GM12874 (cell line): ENCODE measurements around the gene CDX2.

Source experiments
- CTCF ChIP-seq: IDR thresholded peaks from 2 replicates; pipeline ENCODE4 v1.5.1; 2011; ENCODE audit warnings: low read depth, mild to moderate bottlenecking, control low read depth, low read length, moderate library complexity; ENCODE audit not compliant: insufficient read depth

CDX2 gene

DNA sequence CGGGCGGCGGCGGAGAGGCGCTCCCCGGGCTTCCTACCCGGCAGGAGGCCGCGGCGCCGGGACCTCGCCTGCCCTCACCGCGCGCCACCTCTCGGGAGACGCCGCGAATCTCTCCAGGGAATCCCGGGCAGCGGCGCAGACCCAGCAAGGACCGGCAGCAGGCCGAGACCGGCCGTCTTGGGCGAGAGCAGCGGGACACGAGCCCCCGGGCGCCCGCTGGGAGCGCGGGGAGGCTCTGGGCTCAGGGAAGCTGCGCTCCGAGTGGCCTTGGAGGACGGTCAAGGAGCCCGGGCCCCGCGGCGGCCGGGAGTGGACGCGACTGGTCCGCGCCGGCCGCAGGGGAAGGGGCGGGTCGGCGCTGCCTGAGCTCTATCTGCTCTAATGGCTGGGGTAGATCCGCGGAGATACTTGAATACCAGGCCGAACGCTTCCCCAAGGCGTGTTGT, 14.7 kb downstream of the CDX2 start:
- TF ChIP-seq CTCF: no peak

- peak; percentile 99 for TF ChIP-seq CTCF
Observed at GRCh38 chr13:27953676-27954405, 15.3 kb downstream of the CDX2 start.

DNA sequence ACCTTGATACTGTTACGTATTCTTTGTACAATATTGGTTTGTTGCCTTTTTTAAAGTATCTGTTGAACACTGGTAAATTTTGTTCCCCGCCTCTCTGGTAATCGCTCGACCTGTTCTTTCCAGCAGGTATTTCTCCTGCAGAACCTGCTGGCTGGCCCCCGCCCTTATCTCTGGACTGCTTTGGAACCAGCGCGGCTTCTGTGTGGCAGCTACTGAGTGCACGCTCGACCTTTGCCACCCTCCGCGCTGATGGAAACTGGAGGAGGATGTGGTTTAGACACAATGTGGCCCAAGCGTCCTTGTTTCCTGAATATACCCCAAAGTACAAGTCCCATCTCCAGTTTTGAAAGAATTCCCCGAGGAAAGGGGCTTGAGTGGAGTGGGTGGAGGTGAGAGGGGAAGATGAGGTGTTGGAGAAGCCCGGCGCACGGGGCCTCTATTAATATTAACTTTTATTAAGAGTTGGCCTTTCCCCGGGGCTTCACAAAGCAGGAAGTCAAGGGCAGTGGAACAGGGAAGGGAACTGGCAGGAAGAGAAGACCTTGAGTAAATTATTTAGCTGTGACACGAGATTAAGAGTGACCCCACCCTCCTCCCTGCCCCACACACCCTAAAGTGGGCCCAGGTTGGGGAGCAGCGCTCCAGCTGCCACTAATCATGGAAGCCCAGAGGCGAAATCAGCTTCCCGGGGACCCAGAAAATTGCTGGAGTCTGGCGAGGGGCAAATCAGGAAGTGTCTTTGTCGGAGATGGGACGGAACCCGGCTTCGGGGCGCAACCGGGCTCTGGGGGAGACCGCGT, 16.0 kb downstream of the CDX2 start:
- TF ChIP-seq CTCF: no peak

DNA sequence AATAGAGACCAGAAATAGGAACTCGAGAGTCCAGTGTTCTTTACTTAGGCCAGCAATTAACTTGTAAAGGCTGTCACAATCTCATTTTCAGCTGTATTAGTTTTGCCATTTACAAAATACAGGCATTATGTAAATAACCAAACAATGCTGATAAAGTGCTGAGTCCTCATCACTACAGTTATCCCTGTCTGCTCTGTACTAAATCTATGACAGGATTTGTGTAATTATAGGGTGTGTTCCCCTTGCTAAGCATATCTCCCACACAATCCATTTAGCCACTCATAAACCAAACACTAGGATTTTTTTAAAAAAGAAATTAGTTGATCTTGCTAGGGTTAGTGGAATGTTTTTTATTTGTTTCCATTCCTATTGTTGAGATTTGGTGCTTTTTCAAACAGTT, 26.1 kb downstream of the CDX2 start:
- no peak for TF ChIP-seq CTCF

DNA sequence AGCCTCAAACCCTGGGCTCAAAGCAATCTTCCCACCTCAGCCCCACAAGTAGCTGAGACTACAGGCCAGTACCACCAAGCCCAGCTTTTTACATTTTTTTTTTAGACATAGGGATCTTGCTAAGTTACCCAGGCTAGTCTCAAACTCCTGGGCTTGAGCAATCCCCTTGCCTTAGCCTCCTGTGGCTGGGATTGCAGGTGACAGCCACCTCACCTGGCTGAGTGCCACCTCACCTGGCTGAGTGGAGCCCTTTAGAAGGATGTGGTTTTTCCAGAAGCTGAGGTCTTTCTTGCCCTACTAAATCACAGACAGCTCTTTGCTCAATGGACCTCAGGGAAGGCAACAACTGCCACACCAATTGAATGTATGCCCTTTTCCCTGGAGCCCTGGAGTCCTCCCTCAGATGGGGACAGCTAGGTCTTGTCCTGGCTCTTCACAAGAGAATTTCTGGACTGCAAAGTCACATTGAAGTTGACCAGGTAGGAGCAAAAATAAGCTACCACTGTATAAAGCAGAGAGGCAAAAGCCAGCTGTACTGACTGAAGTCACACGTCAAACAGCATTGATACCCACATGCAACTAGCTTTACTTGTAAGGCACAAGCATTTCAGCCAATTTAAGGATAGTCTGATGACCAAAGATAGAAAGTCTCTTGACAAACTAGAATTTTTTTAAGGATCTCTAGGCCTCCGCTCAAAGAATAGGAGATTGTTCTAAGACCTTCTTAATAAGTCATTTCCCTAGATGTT, 35.4 kb downstream of the CDX2 start:
- no peak for TF ChIP-seq CTCF

DNA sequence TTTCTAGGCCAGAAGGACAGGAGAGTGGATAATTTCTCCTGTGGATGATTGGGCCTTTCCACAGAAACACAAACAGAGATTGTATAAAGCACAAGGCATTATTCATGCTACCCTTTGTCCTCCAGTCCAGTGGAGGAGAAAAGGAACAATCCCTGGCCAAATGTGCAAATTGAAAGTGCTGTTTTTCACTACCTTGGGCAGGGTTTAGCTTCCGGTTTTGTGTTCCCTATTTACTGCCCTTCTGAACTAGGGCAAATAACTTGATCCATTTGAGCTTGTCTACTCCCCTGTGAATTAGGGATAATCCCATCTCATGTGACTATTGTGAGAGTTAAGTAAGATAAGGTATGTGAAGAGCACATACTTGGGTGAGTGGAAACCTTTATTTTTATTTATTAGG, 36.0 kb downstream of the CDX2 start:
- no peak for TF ChIP-seq CTCF

DNA sequence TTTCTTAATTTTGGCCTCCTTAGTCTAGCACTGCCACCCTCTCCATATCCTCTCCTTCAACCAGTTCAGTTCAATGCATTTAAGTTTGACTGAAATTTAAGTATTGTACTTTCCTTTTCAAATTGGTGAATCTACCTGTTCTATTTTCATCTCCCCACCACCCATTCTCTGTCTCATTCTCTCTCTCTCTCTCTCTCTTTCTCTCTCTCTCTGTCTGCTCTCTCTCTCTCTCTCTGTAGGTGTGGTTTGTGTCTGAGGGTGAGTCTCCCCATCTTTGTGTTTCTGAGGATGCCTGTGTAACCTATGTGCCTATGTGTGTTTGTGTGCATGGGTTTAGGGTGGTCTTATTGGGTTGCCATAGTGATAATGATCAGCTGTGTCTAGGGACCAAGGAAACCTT, 39.2 kb downstream of the CDX2 start:
- no peak for TF ChIP-seq CTCF
